Ishikawa (cell line): ENCODE results near the gene LRRC32.

ENCODE experiments used
- CEBPB ChIP-seq: IDR thresholded peaks from 2 replicates; pipeline ENCODE4 v1.6.1; 2012
- CREB1 ChIP-seq: IDR thresholded peaks from 2 replicates; pipeline ENCODE4 v1.6.1; 2012; ENCODE audit warnings: low read depth
- EGR1 ChIP-seq: IDR thresholded peaks from 2 replicates; pipeline ENCODE4 v1.6.1; 2012
- EP300 ChIP-seq: IDR thresholded peaks from 2 replicates; pipeline ENCODE4 v1.6.1; 2012; ENCODE audit warnings: borderline replicate concordance
- RAD21 ChIP-seq: IDR thresholded peaks from 2 replicates; pipeline ENCODE4 v1.6.1; 2012; ENCODE audit warnings: low read depth
- REST ChIP-seq: IDR thresholded peaks from 2 replicates; pipeline ENCODE4 v1.6.1; 2012; ENCODE audit warnings: low read depth, mild to moderate bottlenecking
- TAF1 ChIP-seq: IDR thresholded peaks from 2 replicates; pipeline ENCODE4 v1.6.1; 2012; ENCODE audit warnings: low read depth, mild to moderate bottlenecking
- TCF12 ChIP-seq: IDR thresholded peaks from 2 replicates; pipeline ENCODE4 v1.6.1; 2012; ENCODE audit warnings: low read depth
- TEAD4 ChIP-seq: IDR thresholded peaks from 2 replicates; pipeline ENCODE4 v1.6.1; 2012
- TF ChIP-seq, protein P1 (sequence below): IDR thresholded peaks from 2 replicates; pipeline ENCODE4 v1.6.1; 2012

DNA sequence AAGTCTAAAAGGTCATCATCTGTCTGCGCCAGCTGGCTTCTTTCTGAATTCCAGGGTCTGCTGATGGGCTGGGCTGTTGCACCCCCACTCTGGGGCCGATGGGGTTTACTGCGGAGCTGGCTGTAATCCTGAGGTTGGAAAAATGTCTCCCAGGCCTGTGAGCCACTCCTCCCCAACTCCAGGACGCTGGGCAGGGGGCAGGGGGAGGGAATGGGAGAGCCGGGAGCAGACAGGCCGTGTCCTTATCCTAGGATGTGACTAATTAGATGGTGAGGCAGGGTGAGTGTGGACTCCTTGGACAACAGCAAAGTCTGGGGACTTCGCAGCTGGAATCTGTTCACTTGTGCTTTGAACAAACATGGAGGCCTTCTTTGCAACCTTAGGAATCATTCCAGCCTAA lies 48.7 kb downstream of the LRRC32 start:
- TF ChIP-seq EGR1 (no peak), EP300 (no peak), RAD21 (no peak), TCF12 (no peak), REST (no peak), CEBPB (no peak), CREB1 (no peak), TAF1 (no peak), TEAD4 (no peak)
- TF ChIP-seq, protein P1, sequence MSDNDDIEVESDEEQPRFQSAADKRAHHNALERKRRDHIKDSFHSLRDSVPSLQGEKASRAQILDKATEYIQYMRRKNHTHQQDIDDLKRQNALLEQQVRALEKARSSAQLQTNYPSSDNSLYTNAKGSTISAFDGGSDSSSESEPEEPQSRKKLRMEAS: no peak
